Thyroid gland (tissue), 4 donors: Measurements from ENCODE around the gene SPATA17.

Source experiments
- CTCF ChIP-seq, 6 experiments: fragments of 200-600 bp in 3 of 6; fragments of 450-650 bp in 3 of 6; sonication (generic) in 3 of 6; IDR thresholded peaks; one replicate each; pipeline ENCODE4 v1.5.1; 2016 to 2019; ENCODE audit warnings: antibody characterized with exemption in 6 of 6, mild to moderate bottlenecking in 2 of 6, inconsistent platforms in 1 of 6, moderate library complexity in 1 of 6
- POLR2A ChIP-seq, 2 donors: fragments of 450-650 bp; IDR thresholded peaks; one replicate each; pipeline ENCODE4 v1.6.1; 2017; ENCODE audit warnings: antibody characterized with exemption in 2 of 2, mild to moderate bottlenecking in 2 of 2, moderate library complexity in 1 of 2

GRCh38 chr1:217895841-217896240 lies 264.7 kb downstream of the SPATA17 start:
- TF ChIP-seq CTCF (IDR thresholded peaks at IDR 0.05) (no peak), POLR2A (IDR thresholded peaks at IDR 0.05) (no peak)
